ENCODE data around the gene KCNJ8.
"Not testable (repeated sequence)": the region's sequence is repeated elsewhere in the genome, so short reads cannot be mapped to it uniquely, and the experiment has no call there.

KCNJ8 gene

DNA sequence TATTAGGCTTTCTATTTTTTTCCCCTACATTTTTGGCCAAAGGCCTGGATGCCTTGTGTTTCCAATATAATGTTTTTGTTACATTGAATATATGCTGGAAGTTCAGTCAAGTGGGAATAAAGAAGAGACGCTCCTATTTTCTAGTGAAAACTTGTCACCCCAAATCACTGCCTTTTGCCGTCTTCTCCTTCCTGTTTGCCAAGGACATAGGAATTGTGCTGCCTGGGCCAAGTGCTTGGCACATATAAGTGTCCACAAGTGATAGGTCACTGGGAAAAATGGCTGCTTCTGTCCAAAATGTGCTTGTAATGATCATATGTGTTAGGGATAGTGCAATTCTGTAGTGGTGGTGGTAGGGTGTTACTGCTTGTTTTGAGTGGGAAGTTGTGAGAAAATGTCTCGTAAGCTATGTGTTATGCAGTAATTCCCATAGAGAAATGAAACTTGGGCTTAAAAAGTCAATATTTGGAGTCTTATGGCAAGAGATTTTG is 11.6 kb upstream of the KCNJ8 start:
- DNase-seq (ENCODE audit: low read depth): no peak

GRCh38 chr12:21782723-21783122 is 8.2 kb upstream of the KCNJ8 start:
- DNase-seq (ENCODE audit: low read depth): not testable (repeated sequence)

GRCh38 chr12:21780786-21781185 is 6.3 kb upstream of the KCNJ8 start:
- DNase-seq (ENCODE audit: low read depth): no peak

DNA sequence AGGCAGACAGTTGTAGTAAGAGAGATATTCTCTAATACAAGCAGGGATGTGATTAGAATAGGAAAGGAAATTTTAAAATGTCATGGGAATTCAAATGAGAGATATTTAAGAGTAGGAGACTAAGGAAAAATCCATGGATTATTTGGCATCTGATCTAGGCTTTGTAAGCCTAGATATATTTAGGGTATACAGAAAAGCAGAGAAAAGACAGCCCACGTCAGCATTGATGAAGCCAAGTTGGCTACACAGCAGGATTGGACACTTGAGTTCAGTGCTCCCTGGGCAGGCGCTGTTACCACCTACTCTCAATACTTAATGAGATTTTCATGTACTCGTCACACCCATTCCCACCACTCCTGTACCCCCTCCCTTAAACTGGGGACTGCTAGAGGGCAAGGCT is 1.7 kb upstream of the KCNJ8 start:
- DNase-seq (ENCODE audit: low read depth): no peak

DNA sequence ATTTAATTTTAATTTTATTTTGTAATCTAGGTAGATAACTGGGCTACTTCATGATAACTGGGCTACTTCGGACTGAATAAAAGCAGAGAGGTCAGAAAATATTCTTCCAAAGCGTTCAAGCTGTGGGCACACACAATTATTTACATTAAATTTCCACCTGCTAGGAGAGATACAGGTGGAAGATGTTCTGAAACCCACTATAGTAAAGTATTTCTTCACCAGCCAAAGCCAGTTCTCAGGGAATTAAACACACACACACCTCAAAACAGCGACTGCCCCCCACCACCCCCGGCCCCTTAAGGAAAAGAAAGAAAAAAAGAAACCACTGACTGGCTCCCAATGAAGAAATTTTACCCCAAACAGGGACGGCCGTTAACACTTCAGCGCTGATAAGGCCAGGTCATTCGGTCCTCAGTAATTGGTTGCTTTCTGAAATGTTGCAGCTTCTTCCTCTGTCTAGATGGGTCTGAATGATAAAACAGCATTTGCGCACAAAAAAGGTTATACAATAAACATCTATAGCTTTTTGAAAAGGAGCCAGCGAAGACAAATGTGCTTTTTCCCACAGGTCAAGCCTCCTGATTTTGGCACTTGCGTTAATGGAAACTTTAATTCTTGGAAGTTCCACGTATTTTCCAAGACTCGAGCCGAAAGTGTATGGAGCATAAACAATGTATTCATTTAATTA is 771 bp upstream of the KCNJ8 start:
- DNase-seq (ENCODE audit: low read depth): no peak

DNA sequence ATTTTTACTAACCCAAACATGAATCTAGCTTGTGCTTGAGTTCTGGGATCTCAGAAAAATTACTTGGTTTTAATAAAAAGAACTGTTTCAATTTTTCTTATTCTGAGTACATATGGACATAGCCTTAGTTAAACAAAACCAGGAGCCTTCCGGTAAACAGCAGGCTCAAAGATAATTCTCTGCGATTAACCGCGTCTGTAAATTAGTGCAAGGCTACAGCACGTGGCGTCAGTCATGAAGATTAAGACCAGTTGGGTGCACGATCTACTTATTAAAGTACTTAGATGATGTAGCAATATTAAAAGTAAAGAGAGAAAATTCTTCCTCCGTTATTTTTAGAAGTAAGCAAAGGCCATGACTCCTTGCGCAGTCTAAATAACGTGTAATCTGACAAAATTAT is 700 bp downstream of the KCNJ8 start:
- DNase-seq (ENCODE audit: low read depth): no peak

- DNase-seq (ENCODE audit: low read depth): no peak
Observed at GRCh38 chr12:21773263-21773741, 1.2 kb downstream of the KCNJ8 start.

DNA sequence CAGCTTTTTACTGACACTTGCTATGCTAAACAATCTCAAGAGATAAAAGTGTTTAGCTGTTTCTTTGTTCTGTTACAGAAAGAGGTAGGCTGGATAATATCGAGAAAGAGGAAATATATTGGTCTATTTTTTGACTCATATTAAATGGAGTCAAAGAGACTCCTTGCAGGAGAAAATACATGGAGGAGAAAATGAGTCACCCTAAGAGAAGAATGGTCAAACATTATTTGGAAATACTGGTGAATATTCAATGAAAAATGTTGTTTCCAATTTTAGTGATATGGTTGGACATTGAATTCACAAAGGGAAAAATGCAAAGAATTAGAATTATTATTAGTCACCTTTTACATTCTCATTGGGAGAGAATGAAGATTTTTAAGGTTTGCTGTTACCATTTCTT is 3.2 kb downstream of the KCNJ8 start:
- DNase-seq (ENCODE audit: low read depth): no peak

DNA sequence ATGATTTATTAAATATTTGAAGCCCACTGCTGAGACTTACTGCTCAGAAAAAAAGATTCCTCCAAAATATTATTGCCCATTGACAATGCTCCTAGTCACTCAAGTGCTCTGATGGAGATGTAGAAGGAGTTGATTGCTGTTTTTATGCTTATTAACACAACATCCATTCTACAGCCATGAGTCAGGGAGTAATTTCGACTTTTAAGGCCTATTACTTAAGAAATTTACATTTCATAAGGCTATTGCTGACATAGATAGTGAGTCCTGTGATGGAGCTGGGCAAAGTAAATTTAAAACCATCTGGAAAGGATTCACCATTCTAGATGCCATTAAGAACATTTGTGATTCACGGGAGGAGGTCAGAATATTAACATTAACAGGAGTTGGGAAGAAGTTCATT is 5.2 kb downstream of the KCNJ8 start:
- no peak for DNase-seq (ENCODE audit: low read depth)

DNA sequence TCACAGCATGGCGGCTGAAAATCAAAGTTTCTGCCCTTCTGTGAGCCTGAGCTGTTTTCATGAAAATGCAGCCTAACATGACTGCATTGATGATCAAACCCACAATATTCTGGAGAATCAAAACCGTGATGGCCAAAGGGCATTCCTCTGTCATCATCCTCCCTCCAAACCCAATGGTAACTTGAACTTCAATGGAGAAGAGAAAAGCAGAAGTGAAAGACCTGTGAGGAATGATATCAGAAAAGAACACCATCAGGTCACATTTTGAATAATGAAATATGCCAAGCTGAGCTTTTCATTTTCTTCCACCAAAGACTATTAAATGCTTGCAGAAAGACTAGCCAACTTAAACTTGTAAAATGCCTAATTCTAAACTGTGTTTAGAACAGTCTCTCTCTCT is 8.1 kb downstream of the KCNJ8 start:
- no peak for DNase-seq (ENCODE audit: low read depth)

DNA sequence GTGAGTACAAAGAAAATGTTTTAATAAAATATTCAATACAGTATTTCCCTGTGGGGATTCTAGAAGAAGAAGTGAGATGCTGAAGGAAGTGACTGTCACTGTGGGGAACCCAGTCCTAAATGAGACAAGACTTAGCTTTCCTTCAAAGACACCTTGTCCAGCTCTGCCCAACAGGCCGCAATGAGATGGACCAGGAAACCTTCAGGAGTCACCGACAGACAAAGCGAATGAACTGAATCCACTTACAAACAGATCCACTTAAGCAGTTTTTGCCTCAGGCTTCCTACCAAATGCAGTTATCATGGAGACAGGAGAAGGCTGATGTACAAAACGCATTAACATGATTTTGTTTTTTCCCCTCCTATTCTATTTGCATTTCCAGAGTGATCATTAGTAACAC is 9.6 kb downstream of the KCNJ8 start:
- no peak for DNase-seq (ENCODE audit: low read depth)

GRCh38 chr12:21764065-21764464 is 10.4 kb downstream of the KCNJ8 start:
- no peak for DNase-seq (ENCODE audit: low read depth)

DNA sequence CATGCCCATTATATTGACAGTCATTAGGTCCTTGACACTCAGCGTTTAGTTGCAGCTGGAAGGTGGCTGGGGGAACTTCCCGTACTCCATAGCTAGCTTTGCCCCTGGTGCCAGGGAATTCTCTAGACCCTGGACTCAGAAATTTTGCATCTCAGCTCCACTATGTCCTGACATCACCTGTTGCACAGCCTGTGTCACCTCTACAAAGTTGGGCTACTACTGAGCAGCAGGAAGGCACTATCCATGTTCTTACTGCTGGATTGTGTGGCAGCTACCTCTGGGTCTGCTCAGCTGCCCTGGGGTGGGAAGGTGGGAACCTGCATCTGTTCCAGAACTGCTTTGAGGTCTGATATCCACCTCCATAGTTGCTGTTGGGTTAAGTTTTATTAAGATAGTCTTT is 11.0 kb downstream of the KCNJ8 start:
- no peak for DNase-seq (ENCODE audit: low read depth)

- DNase-seq (ENCODE audit: low read depth): no peak
Observed at GRCh38 chr12:21759737-21760136, 14.8 kb downstream of the KCNJ8 start.

DNA sequence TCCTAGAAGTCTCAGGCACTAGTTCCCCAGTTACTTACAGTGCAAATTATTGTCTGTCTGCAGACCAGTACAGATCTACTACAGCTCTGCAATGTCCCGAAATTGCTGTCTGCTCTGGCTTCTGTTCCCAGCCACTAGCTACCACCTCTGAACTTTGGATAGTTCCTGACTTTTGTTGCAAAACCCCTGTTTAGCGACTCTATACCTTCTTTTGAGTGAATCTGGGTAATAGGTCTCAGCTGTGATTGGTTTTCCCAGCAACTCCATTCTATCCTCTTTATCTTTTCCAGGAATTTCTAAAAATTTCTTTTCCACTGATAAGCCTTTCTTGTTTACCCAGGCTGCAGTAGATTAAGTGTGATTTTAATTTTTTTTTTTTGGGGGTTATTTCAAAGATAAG is 16.8 kb downstream of the KCNJ8 start:
- DNase-seq (ENCODE audit: low read depth): no peak

GRCh38 chr12:21756699-21757098 is 17.8 kb downstream of the KCNJ8 start:
- no peak for DNase-seq (ENCODE audit: low read depth)

GRCh38 chr12:21751517-21751916 is 23.0 kb downstream of the KCNJ8 start:
- DNase-seq (ENCODE audit: low read depth): no peak

DNA sequence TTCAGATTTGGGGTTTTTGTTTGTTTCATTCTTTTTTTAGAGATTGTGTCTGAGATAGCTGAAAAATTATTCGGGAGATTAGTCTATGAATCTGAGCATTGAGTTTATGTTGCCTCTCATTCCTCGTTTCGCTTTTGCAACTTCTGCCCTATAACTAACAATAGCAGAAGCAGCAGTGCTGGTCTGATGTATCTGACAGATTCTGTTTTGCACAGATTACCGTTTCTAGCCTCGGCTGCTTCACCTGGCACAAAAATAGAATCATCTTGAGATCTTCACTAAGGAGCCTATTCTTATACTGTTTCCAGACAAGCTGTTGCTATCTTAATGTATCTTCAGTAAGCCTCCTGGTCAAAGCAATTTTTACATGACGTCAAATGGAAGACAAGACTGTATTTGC is 29.2 kb downstream of the KCNJ8 start:
- DNase-seq (ENCODE audit: low read depth): no peak

DNA sequence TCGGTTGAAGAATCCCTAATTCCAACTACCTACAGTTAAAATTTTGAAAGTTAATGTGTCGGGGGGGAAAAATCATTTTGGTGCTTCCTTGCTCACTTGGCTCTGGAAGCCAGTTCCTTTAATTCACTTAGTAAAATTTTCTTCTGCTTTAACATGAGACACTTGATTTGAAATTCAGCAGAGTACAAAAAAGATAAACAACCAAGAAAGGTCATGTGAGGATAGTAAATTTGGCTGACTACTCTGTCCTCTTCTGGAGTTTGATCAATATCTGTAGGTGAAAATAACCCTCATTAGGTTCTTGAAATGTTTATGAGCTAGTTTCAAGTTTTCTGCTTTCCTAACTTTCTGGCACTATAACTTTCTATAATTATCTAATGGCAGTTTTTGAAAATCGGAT is 43.4 kb downstream of the KCNJ8 start:
- DNase-seq (ENCODE audit: low read depth): no peak

GRCh38 chr12:21725731-21726130 is 48.8 kb downstream of the KCNJ8 start:
- no peak for DNase-seq (ENCODE audit: low read depth)

GRCh38 chr12:21718944-21719650 is 55.4 kb downstream of the KCNJ8 start:
- DNase-seq (ENCODE audit: low read depth): no peak

GRCh38 chr12:21718403-21718802 is 56.1 kb downstream of the KCNJ8 start:
- DNase-seq (ENCODE audit: low read depth): no peak

DNA sequence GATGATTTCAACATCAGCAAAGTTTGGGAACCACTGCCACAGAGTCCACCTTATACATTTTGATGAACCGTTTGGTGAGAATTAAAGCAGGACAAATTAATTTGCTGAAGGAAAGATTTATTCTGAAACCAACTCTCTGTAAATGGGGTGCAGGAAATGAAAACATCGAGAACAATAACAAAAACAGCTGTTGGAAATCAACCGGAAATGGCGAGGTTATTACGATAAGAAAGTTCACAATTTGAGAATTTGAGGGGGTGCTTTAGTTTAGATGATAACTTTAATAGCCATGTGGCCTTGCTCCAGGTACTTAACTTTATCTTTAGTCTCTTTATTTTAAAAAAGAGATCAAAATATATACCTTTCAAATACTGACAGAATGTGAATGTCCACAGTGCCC is 56.7 kb downstream of the KCNJ8 start:
- no peak for DNase-seq (ENCODE audit: low read depth)

- no peak for DNase-seq (ENCODE audit: low read depth)
Observed at GRCh38 chr12:21715386-21715785, 59.1 kb downstream of the KCNJ8 start.
